Measurements from ENCODE around the gene GSG1L.

Gene GSG1L

DNA sequence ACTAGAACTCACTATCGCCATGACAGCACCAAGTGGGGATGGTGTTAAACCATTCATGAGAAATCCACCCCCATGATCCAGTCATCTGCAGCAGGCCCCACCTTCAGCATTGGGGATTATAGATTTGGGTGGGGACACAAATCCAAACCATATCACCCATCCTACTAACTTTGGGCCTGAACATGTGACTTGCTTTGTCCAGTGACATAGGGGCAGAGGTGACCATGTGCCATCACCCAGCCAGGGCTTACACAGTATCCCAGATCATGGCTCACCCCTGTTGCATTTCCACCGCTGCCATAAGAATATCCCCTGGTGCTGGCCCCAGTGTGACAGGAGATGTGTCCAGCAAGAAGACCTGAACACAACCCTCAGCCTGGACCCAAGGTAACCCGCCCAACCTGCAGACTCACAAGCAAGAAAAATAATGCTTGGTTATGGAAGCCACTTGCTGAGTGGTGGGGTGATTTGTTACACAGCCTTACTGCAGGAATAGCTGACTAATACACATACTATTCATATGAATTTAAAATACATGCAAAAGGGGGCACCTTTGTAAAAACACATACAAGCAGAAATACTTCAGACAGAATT, 130.9 kb downstream of the GSG1L start:
- no peak for DNase-seq

DNA sequence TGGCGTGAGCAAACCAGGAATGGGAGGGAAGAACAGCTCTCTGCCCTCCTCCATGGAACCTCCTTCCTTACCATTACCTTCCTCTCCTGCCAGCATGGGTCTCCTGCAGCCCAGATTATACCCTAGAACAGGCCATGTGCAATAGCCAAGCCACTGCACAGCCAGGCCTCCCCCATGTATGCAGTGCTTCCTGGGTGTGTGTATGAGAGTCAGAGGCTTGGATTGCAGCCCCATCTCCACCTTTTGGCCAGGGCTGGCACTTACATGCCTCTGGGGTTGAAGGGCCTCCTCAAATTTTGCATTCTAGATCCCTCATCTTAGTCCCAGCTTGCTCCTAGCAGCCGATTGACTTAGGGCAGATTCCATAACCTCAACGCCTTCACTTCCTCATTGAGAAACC, 133.7 kb downstream of the GSG1L start:
- DNase-seq: no peak

DNA sequence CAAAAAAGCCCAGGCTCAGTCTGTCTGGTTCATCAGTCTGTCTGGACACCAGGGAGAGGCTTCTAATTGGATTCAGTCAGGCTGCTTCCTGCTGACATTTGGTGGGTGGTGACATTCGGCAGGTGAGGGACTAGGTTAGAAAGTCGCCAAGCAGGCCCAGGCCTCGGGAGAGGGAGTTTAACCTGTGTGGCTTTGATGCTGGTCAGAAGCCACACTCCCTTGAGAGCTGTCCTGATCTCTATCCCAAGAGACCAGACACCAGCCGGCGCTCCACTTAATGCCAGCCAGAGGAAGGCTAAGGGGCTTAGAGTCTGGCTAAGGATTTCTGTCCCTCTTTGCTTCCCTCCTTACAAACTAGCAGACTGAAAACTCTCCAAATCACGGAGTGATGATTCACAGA, 135.0 kb downstream of the GSG1L start:
- DNase-seq: no peak

DNA sequence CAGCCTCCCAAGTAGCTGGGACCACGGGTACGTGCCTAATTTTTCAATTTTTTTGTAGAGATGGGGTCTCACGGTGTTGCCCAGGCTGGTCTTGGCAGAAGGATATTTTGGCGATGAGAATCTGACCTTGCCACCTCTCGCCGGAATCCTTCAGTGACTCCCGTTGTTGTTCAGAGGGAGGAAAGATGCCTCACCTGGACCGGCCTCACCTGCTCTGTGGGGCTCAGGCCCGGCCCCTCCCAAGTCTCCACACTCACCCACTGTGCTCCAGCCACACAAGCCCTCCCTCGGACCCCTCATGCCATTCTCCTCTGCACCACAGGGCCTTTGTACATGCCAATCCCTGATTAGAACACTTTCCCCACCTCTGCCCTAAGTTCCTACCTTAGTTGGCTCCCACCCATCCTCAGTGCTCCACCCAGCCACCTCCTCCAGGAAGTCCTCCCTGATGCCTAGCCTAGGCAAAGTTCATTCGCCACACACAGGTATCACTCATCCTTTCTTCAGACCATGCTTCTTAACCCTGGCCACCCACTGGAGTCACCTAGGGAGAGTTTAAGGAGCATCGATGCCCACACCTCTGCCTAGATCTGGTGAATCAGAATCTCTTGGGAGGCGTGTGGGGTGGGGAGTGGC, 136.1 kb downstream of the GSG1L start:
- DNase-seq: no peak

GRCh38 chr16:27925612-27926011, 137.9 kb downstream of the GSG1L start:
- DNase-seq: no peak

DNA sequence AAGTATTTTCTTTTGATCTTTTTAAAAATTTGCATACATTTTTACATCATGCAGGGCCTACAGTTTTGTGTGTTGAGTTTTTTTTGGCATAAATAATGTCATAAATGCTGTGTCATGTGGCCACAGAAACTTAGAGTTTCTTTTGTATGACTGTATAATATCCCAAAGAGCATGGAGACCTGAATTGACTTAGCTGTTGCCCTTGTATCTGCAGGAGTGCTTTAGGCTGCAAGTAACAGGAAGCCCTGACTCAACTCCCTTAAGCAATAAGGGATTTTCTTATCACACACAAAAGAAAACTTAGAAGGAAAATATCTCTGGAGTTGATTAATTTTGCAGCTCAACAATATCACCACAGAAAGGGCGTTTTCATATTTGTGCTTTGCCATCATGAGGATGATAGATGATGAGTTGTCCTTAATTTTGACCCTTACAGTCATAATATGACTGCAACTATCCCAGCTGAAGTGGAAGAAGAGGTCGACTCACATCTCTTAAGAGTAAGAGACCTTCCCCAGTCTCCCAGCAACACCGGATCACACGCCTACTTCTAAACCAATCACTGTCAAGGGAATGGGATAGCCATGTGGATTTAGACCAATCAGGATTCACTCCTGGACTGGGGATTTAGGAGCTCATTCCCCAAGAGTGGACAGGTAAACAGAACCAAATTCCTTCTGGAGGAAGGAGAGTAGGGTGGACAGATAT, 138.9 kb downstream of the GSG1L start:
- DNase-seq: no peak

DNA sequence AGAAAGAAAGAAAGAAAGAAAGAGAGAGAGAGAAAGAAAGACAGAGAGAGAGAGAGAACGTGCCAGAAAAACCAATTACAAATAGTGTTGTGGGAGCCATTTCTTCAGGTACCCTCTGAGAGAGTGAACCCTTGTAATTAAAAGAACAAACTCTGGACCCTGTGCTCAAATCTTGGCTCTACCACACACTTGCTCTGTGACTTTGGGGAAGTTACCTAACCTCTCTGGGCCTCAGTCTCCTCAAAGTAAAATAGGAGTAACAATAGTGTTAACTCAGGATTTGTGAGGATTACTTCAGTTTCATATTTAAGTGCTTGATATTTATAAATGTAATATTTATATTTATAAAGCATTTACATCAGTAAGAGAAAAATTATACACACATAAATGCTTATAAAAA, 139.8 kb downstream of the GSG1L start:
- DNase-seq: no peak

DNA sequence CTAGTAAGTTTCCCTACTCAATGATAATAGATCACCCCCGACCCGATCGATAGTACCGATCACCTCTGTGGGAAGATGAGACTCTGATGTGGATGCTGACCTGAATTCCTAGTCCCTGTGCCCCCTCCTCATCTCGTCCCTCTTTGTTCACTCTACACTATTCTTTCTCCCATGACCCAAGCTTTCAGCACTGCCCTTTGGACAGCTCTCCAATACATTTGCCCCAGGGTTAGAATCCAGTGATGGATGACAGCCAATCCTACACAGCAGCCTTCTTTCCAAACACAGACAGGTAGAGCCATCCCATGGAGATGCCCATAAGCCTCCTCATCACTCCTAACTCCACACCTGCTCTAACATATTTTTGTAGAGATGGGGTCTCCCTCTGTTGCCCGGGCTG, 141.1 kb downstream of the GSG1L start:
- DNase-seq: no peak

GRCh38 chr16:27921134-27921533, 142.4 kb downstream of the GSG1L start:
- DNase-seq: no peak

DNA sequence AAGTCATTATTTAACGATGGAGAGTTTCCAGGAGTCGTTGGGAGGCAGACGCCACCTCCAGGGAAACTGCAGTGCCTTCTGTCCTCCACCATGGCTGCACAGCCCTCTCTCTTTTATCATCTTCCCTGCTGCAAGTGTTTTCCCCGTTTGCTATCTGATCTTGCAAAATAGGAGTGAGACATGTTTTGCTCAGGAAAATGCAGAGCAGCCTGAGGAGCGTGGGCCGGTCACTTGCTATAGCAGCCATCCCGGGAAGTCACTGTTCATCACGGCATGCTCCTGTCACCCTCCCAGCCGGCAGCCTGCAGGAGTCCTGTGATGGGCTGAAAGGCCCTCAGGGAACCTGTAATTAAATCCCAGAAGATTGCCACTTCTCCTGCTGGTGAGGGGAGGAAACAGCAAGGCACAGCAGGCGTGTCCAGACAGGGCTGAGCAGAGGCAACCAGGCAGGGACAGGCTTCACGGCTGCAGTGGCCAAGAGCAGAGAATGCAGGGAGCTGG, 143.1 kb downstream of the GSG1L start:
- DNase-seq: no peak

DNA sequence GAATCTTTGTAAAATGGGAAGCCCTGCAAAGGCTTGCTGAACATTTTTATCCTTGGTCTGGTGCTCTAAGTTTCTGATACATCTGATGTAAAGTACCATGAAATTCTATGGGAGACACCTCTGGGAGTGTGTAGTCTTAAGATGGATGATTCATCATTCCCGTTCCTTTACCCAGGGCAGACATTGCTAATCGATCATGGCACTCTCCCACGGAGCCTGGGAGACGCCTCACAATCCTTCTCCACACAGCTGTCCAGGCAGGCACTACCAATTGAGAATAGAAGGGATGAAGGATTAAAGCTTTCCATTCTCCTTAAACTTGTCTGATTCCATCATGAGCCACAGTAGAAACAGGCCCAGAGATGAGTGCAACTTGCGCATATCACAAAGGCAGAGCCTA, 144.8 kb downstream of the GSG1L start:
- DNase-seq: no peak

GRCh38 chr16:27917949-27918348, 145.6 kb downstream of the GSG1L start:
- no peak for DNase-seq

- no peak for DNase-seq
Measured at GRCh38 chr16:27911486-27911885, 152.0 kb downstream of the GSG1L start.

DNA sequence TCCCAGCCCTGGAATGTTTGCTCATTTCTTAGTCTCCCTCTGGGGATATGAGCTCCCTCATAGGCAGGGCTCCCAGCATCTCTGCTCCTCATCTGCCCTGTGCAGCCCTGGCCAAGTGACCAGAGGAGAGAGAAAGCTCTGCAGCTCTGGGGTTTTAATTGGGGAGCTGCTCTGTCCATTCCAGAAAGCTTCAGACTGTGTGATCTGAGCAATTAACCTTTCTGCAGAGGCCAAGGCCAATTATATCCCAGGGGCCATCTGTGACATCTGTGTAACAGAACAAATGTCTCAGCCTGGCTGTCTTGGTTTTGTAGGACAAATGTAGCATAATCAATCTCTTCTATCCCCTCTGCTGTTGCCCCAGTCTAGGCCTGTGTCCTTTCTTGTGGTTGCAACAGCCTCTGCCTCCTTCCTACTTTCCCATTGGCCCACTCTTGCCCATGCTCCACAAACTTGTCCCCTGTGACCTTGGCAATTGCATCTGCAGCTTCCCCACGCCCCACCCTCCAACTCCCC, 156.0 kb downstream of the GSG1L start:
- no peak for DNase-seq

- no peak for DNase-seq
Measured at GRCh38 chr16:27906883-27907282, 156.6 kb downstream of the GSG1L start.

DNA sequence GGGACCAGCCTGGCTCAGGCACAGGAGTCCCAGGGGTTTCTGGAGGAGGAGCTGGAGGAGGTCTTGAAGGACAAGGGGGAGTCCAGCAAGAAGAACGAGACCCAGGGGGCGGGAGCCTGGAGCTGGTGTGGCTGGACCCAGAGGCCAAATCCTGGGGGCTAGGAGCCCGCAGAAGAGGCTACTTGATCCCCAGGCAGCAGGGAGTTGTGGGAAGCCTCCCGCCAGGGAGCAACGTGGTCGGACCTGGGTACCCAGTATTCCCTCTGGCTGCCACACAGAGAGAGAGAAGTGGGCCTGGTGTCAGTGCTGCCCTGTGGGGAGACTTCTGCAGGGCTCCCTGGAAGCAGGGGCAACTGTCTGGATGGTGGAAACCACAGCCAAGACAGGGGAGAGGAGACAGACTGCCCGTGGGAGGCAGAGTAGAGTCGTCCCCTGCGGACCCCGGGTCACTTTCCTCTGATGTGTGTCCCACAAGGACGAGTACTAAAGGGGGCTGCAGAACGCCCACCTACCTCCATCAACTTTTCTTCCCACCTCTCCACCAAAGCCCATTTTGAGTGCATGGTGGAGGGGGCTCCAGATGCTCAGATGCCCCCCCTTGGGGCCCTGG, 160.4 kb downstream of the GSG1L start:
- no peak for DNase-seq

DNA sequence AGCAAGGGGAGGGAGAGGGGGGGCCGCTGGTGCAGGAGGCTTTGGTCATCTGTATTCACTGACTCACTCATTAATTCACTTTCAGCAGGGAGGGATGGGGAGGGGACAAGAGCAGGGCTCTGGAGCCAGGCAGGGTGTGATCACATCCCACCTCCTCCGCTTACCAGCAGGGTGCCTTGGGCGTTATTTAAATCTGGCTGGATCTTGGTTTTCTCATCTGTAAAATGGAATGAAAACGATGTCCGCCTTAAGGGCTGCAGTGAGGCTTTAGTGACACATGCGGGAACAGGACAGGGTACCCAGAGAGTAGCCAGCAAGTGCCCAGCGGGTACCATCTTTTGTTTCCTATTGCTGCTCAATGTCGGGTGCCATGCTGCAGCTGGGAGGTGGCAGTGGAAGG, 161.0 kb downstream of the GSG1L start:
- DNase-seq: no peak

DNA sequence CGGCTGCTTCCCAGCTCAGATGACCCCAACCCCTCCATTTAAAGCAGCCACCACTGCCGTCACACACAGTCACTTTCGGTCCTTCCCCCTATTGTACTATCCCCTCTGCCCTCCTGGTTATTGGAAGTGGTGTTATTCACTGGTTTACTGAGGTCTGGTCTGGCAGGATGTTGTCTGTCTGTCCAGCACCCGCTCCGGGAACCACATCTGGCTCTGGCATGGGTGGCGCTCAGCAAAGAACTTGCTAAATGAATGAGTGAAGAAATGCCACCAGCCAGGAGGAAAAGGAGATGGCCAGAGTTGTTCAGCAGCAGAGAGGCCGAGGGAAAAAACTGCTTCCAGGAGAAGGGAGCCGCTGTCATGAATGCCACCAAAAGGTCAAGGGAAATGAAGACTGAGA, 161.6 kb downstream of the GSG1L start:
- DNase-seq: no peak

DNA sequence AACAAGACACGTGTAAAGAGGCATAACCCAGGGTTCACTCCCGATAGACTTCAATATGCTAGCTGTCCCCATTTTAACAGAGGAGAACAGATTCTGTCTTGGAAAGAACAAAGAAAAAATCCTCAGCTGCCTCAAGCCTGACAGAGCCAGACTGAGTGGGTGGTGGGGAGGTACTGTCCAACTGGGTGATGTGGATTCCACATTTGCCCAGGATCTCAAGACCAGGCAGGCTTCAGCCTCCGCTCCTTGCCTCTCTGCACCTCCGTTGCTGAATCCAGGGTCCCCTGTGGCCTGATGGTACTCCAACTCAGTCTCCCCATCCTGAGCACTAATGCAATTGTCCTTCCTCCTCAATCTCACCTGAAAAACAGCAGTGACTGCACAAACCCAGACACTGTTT, 163.8 kb downstream of the GSG1L start:
- no peak for DNase-seq

- no peak for DNase-seq
Measured at GRCh38 chr16:27894386-27894785, 169.1 kb downstream of the GSG1L start.

DNA sequence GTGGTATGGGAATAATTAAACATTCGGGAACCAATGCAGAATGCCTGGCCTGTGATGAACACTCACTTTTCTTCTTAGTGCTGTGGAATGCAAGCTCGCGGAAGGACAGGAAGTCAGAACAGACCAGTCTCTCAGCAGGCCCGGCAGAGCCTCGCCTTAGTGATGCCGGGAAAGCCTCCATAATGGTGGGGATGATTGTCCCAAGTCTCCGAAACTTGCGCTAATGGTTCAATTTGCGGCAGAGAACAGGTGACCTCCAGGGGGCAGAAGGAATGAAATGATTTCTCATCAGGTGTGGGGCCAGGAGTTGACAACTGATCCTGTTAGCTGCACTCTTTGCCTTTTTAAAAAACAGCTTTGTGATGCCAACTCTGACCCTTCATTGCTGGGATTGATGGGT, 170.6 kb downstream of the GSG1L start:
- no peak for DNase-seq

GRCh38 chr16:27890866-27891265, 172.6 kb downstream of the GSG1L start:
- no peak for DNase-seq

- DNase-seq: no peak
Measured at GRCh38 chr16:27890006-27890405, 173.5 kb downstream of the GSG1L start.

GRCh38 chr16:27883576-27883975, 179.9 kb downstream of the GSG1L start:
- no peak for DNase-seq

Data from activated effector memory CD4-positive, alpha-beta T cell treated with Interleukin-2 at 50 U/mL for 16 hours (primary cell).